Activated CD4-positive, alpha-beta T cell treated with anti-CD3 and anti-CD28 coated beads, Interleukin-2, Interleukin-6, amounts not matched to agents 100 ng/mL and 50 ng/mL, durations not matched to agents 16 hours and 8 hours (primary cell): Measurements from ENCODE around the gene ATP1A4.
"Not testable (repeated sequence)": the region's sequence is repeated elsewhere in the genome, so short reads cannot be mapped to it uniquely, and the experiment has no call there.

Experiments
- DNase-seq: peaks from one replicate; pipeline ENCODE4 v3.0.0-alpha.2; 2020

Gene ATP1A4

GRCh38 chr1:160151303-160151702 lies at the start of gene ATP1A4:
Gene ATP1A4 (plus strand): TSS chr1:160151603. CDS start chr1:160152041, 438 bp downstream.
- DNase-seq = no peak

- DNase-seq = no peak
Observed at GRCh38 chr1:160101717-160102522, 49.5 kb upstream of the ATP1A4 start.

- DNase-seq = no peak
Observed at GRCh38 chr1:160103658-160104408, 47.6 kb upstream of the ATP1A4 start.

- DNase-seq = no peak
Observed at GRCh38 chr1:160104486-160104885, 46.9 kb upstream of the ATP1A4 start.

- DNase-seq = no peak
Observed at GRCh38 chr1:160105155-160105554, 46.2 kb upstream of the ATP1A4 start.

GRCh38 chr1:160107512-160107911 lies 43.9 kb upstream of the ATP1A4 start:
- DNase-seq = no peak

- peak; percentile 57 for DNase-seq
Observed at GRCh38 chr1:160108888-160109662, 42.3 kb upstream of the ATP1A4 start.

- DNase-seq = no peak
Observed at GRCh38 chr1:160109686-160110085, 41.7 kb upstream of the ATP1A4 start.

- not testable (repeated sequence) for DNase-seq
Observed at GRCh38 chr1:160111462-160111861, 39.9 kb upstream of the ATP1A4 start.

GRCh38 chr1:160112357-160112756 lies 39.0 kb upstream of the ATP1A4 start:
- DNase-seq = no peak

GRCh38 chr1:160113407-160113806 lies 38.0 kb upstream of the ATP1A4 start:
- no peak for DNase-seq

GRCh38 chr1:160114085-160114484 lies 37.3 kb upstream of the ATP1A4 start:
- no peak for DNase-seq

- no peak for DNase-seq
Observed at GRCh38 chr1:160115545-160116282, 35.7 kb upstream of the ATP1A4 start, which contains the start of gene ATP1A2. Gene ATP1A2 (plus strand): TSS chr1:160115759. CDS start chr1:160115862, 103 bp downstream.

- DNase-seq = no peak
Observed at GRCh38 chr1:160116283-160117147, 34.9 kb upstream of the ATP1A4 start.

- no peak for DNase-seq
Observed at GRCh38 chr1:160117300-160117699, 34.1 kb upstream of the ATP1A4 start.

GRCh38 chr1:160117709-160118183 lies 33.7 kb upstream of the ATP1A4 start:
- DNase-seq = no peak

GRCh38 chr1:160118928-160119327 lies 32.5 kb upstream of the ATP1A4 start:
- DNase-seq = no peak

- DNase-seq = no peak
Observed at GRCh38 chr1:160120797-160121196, 30.6 kb upstream of the ATP1A4 start.

GRCh38 chr1:160121388-160121787 lies 30.0 kb upstream of the ATP1A4 start:
- DNase-seq = no peak

GRCh38 chr1:160122978-160123495 lies 28.4 kb upstream of the ATP1A4 start:
- DNase-seq = no peak

- no peak for DNase-seq
Observed at GRCh38 chr1:160123726-160124125, 27.7 kb upstream of the ATP1A4 start.
